ENCODE data around the gene ST7.

DNA sequence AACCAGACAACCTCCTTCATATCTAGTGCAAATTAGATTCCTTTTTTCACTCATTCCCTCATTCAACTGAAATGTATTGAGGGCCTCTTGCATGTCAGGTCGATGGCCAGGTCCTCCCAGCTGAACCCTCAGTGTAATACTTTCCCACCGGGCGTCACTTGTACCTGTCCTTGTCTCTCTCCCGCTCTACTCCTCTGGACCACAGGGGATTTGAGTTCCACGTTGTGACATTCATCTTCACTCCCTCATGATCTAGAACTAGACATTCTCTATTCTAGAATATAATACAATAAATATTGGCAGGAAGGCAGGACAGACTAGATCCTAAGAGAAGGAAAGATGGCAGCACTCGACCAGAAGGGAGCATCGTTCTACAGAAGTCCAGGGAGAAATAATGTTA is 285.6 kb downstream of the ST7 start:
- TF ChIP-seq NFRKB (IDR thresholded peaks at IDR 0.05) (no peak), L3MBTL2 (conservative IDR thresholded peaks at IDR 0.05) (no peak), HDGF (IDR thresholded peaks at IDR 0.05; ENCODE audit: borderline replicate concordance) (no peak), FOXK2 (IDR thresholded peaks at IDR 0.05) (no peak), BHLHE40 (IDR thresholded peaks at IDR 0.05; ENCODE audit: borderline replicate concordance) (no peak), FOXA1 (IDR thresholded peaks at IDR 0.05) (no peak), SP1 (IDR thresholded peaks at IDR 0.05) (no peak), CTBP1 (IDR thresholded peaks at IDR 0.05; ENCODE audit: borderline replicate concordance) (no peak), ARNT (IDR thresholded peaks at IDR 0.05) (no peak), FOXM1 (IDR thresholded peaks at IDR 0.05; ENCODE audit: borderline replicate concordance) (no peak), TARDBP (IDR thresholded peaks at IDR 0.05) (no peak), SUZ12 (IDR thresholded peaks at IDR 0.05) (no peak)
- TF ChIP-seq, protein P1, sequence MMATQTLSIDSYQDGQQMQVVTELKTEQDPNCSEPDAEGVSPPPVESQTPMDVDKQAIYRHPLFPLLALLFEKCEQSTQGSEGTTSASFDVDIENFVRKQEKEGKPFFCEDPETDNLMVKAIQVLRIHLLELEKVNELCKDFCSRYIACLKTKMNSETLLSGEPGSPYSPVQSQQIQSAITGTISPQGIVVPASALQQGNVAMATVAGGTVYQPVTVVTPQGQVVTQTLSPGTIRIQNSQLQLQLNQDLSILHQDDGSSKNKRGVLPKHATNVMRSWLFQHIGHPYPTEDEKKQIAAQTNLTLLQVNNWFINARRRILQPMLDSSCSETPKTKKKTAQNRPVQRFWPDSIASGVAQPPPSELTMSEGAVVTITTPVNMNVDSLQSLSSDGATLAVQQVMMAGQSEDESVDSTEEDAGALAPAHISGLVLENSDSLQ (IDR thresholded peaks at IDR 0.05): no peak

All from HEK293T (cell line).